Astrocyte (in vitro differentiated cells and primary cell): Measurements from ENCODE around the gene LILRB3.

Experiments
- CTCF ChIP-seq: IDR thresholded peaks from 2 replicates; pipeline ENCODE4 v1.5.1; 2011; ENCODE audit warnings: low read depth, mild to moderate bottlenecking, inconsistent platforms, low read length, moderate library complexity; ENCODE audit not compliant: insufficient read depth
- EZH2 ChIP-seq: IDR thresholded peaks from 2 replicates; pipeline ENCODE4 v1.6.1; 2012; ENCODE audit warnings: mild to moderate bottlenecking, low read length, inconsistent platforms; ENCODE audit not compliant: insufficient read depth

GRCh38 chr19:54230031-54230430 lies 7.2 kb upstream of the LILRB3 start:
- TF ChIP-seq CTCF = no peak
- TF ChIP-seq EZH2 = no peak
